Endodermal cell (in vitro differentiated cells): ENCODE data around the gene IQGAP2. TPM values are rescaled to one million over a fixed set of nuclear protein-coding genes. Genes with fewer than 3 reads are reported as not detected.

ENCODE experiments used
- DNase-seq: peaks from one replicate; pipeline ENCODE4 v3.0.0-alpha.2; 2017
- H3K27ac ChIP-seq: 2 replicates; pipeline ENCODE4 v1.5.1; 2013; ENCODE audit warnings: mild to moderate bottlenecking, low read depth, low read length, moderate library complexity
- H3K27me3 ChIP-seq: 2 replicates; pipeline ENCODE4 v1.6.1; 2013; ENCODE audit warnings: mild to moderate bottlenecking, low read length, moderate library complexity; ENCODE audit not compliant: insufficient read depth, control insufficient read depth, poor library complexity, severe bottlenecking
- H3K36me3 ChIP-seq: 2 replicates; pipeline ENCODE4 v1.7.0; 2013; ENCODE audit warnings: mild to moderate bottlenecking, low read length, moderate library complexity; ENCODE audit not compliant: control insufficient read depth, insufficient read depth
- H3K4me1 ChIP-seq: one replicate; pipeline ENCODE4 v1.7.0; 2013; ENCODE audit warnings: low read length; ENCODE audit not compliant: control insufficient read depth, insufficient read depth
- H3K4me3 ChIP-seq: 2 replicates; pipeline ENCODE4 v1.5.1; 2013; ENCODE audit warnings: mild to moderate bottlenecking, low read length, moderate library complexity
- H3K9ac ChIP-seq: 2 replicates; pipeline ENCODE4 v1.6.1; 2013; ENCODE audit warnings: mild to moderate bottlenecking, low read length, moderate library complexity; ENCODE audit not compliant: poor library complexity, severe bottlenecking; ENCODE audit errors: extremely low read depth
- H3K9me3 ChIP-seq: 2 replicates; pipeline ENCODE4 v1.6.1; 2013; ENCODE audit warnings: mild to moderate bottlenecking, low read length, moderate library complexity; ENCODE audit not compliant: control insufficient read depth
- H3K27ac Mint-ChIP-seq: 2 replicates; pipeline ENCODE4 v1.8.0; 2020; ENCODE audit warnings: mixed read lengths
- H3K27me3 Mint-ChIP-seq: 2 replicates; pipeline ENCODE4 v1.8.0; 2021; ENCODE audit warnings: mild to moderate bottlenecking, mixed read lengths; ENCODE audit not compliant: insufficient read depth
- H3K36me3 Mint-ChIP-seq: 2 replicates; pipeline ENCODE4 v1.8.0; 2020; ENCODE audit warnings: low read depth, mixed read lengths
- H3K4me1 Mint-ChIP-seq: 2 replicates; pipeline ENCODE4 v1.8.0; 2020; ENCODE audit warnings: mixed read lengths
- H3K4me3 Mint-ChIP-seq: 2 replicates; pipeline ENCODE4 v1.8.0; 2020; ENCODE audit warnings: mild to moderate bottlenecking, moderate library complexity, mixed read lengths
- H3K9me3 Mint-ChIP-seq: 2 replicates; pipeline ENCODE4 v1.8.0; 2020; ENCODE audit warnings: mild to moderate bottlenecking, mixed read lengths
- CTCF ChIP-seq: fragments of 200-600 bp; sonication (generic); conservative IDR thresholded peaks from 2 replicates; pipeline ENCODE4 v1.5.0; 2021; ENCODE audit warnings: antibody characterized with exemption, mild to moderate bottlenecking
- WGBS, 2 experiments: methylation state at CpG; one replicate each; pipeline versions ENCODE4 v1.1.5 to v1.1.7; 2013; ENCODE audit warnings: missing lambda C conversion rate in 2 of 2, mixed read lengths in 1 of 2; ENCODE audit not compliant: insufficient coverage in 1 of 2, insufficient read length in 1 of 2; 5-methylcytosine and 5-hydroxymethylcytosine counted together
- long read RNA-seq, 4 experiments: library from polyadenylated mRNA in 2 of 4; library from RNA in 1 of 4; library from capped mRNA in 1 of 4; stranded (forward) in 3 of 4; unstranded in 1 of 4; transcript quantifications; one replicate each; pipeline ENCODE4 v2.0.0, GENCODE V29; 2020 to 2021; ENCODE audit warnings: inconsistent platforms in 1 of 4
- polyA plus RNA-seq, 2 experiments: library from polyadenylated mRNA; stranded (reverse); fragments of 50-300 nt; gene quantifications; one replicate each; pipeline ENCODE4 v1.2.3, GENCODE V29; 2013
- total RNA-seq, 2 donors: library from RNA; stranded (reverse); fragmentation: NEBNext Ultra II Directional in 1 of 2; extraction: Animal tissue kit (Norgen Biotek cat#: 25700) in 1 of 2; gene quantifications; 2 replicates in 1 of 2; 3 replicates in 1 of 2; pipeline ENCODE4 v1.2.1, GENCODE V29; 2021

Gene IQGAP2
- 10 to 100 TPM in 1 of 2 donors, 1 to 10 TPM in 1; 8.3 to 19.4 TPM for total RNA-seq
- polyA plus RNA-seq (2013, experiment 1 of 2) = 19.4 TPM
- 17.3 TPM for polyA plus RNA-seq (2013, experiment 2 of 2)
- long read RNA-seq, experiment 1, partial matches to known transcripts = 2 of 2 reads
- long read RNA-seq, experiment 1, other reads (novel, unspliced or antisense) = 0 of 2 reads
- long read RNA-seq, experiment 2, full-length matches to known transcripts = 3 of 8 reads
- long read RNA-seq, experiment 2, partial matches to known transcripts = 2 of 8 reads
- long read RNA-seq, experiment 2, other reads (novel, unspliced or antisense) = 3 of 8 reads
- long read RNA-seq, experiment 3, partial matches to known transcripts = 3 of 4 reads
- long read RNA-seq, experiment 3, other reads (novel, unspliced or antisense) = 1 of 4 reads
- long read RNA-seq, experiment 4, partial matches to known transcripts = 0 of 1 reads
- long read RNA-seq, experiment 4, other reads (novel, unspliced or antisense) = 1 of 1 reads

GRCh38 chr5:76402886-76403765 lies at the start of gene IQGAP2:
Gene IQGAP2, plus strand, starts transcription at chr5:76403285. Its CDS starts 261 bp downstream, at chr5:76403546.
- Histone ChIP-seq H3K36me3 (no peaks in the 10 kb centered on the region), H3K4me3 (peak within 1 kb of the TSS; percentile 88), H3K9ac (peak within 1 kb of the TSS; percentile 74), H3K9me3 (no peaks in the 10 kb centered on the region), H3K4me1 (no peaks in the 10 kb centered on the region), H3K27me3 (peaks cover 18% of the 10 kb centered on the region), H3K27ac (peak within 1 kb of the TSS; percentile 13)
- Mint-ChIP-seq H3K9me3 (no peaks in the 10 kb centered on the region), H3K27me3 (peaks cover 47% of the 10 kb centered on the region), H3K4me1 (peaks cover 17% of the 10 kb centered on the region), H3K36me3 (no peaks in the 10 kb centered on the region), H3K4me3 (peak within 1 kb of the TSS; percentile 77), H3K27ac (peak within 1 kb of the TSS; percentile 90)
- TF ChIP-seq CTCF = peak; percentile 93
- WGBS, 2 experiments = 0 to 1% methylated on average over 38 to 92 of the region's 92 CpGs
- DNase-seq = peak; percentile 90

- no peaks in the 10 kb centered on the region for H3K9me3 Mint-ChIP-seq
Measured at GRCh38 chr5:76356887-76357286, 46.2 kb upstream of the IQGAP2 start.

More at GRCh38 chr5:76356887-76357286, 46.2 kb upstream of the IQGAP2 start:
- Mint-ChIP-seq H3K4me1 (peaks cover 52% of the 10 kb centered on the region), H3K4me3 (peak overlapping the region; percentile 72), H3K36me3 (no peaks in the 10 kb centered on the region), H3K27ac (peak overlapping the region; percentile 85), H3K27me3 (no peaks in the 10 kb centered on the region)
- WGBS, 2 experiments = 83 to 95% methylated on average over 4 to 5 of the region's 5 CpGs
- Histone ChIP-seq H3K27ac (no peak overlapping the region), H3K36me3 (no peaks in the 10 kb centered on the region), H3K4me3 (no peak overlapping the region), H3K9ac (no peak overlapping the region), H3K4me1 (no peaks in the 10 kb centered on the region), H3K9me3 (no peaks in the 10 kb centered on the region), H3K27me3 (no peaks in the 10 kb centered on the region)
- no peak for TF ChIP-seq CTCF
- DNase-seq = peak; percentile 67
